Transverse colon (tissue), 3 donors: Measurements from ENCODE around the gene AKAP5.

Experiments
- POLR2A ChIP-seq: fragments of 450-650 bp; IDR thresholded peaks from one replicate; pipeline ENCODE4 v1.6.1; 2016; ENCODE audit warnings: antibody characterized with exemption, mild to moderate bottlenecking, moderate library complexity
- TF ChIP-seq, protein P1 (sequence below), 5 experiments: fragments of 200-600 bp in 3 of 5; fragments of 450-650 bp in 2 of 5; sonication (generic) in 3 of 5; IDR thresholded peaks; 1 replicate in 2 of 5; 2 replicates in 3 of 5; pipeline ENCODE4 v1.5.1; 2016 to 2017; ENCODE audit warnings: antibody characterized with exemption in 5 of 5, inconsistent platforms in 3 of 5, mild to moderate bottlenecking in 2 of 5, moderate library complexity in 1 of 5

DNA sequence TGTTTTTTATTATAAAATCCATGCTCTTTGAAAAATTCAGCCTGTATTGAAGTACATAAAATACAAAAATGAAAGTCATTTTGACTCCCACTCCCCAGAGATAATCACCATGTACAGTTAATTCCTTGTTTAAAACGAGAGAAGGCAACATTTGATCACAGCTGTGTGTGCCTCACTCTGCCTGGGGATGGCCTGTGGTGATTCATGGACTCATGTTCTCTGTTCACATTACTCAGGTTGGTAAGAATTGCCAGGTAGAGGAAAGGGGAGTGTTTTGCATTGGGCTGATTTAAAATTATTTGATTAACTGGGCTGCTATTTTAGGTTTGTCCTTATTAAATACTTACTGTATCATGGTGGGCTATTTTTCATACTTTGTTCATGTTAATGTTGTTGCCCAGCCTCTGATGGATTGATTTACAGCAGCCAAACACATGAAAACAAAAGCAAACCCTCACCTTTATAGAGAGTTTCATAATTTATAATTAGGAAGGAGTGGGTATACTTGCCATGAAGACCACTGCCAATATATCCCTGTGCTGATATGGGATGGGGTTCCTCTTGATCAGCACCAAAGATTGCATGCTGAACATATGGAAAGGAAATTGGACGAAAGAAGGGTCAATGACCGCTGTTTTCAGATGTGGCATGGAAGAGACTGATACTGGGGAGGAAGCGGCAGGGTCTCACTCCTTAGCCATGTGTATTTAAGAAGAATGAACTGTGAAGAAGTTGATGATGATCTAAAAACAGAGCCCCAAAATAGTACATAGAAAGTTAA lies 42.3 kb downstream of the AKAP5 start:
- TF ChIP-seq, protein P1, sequence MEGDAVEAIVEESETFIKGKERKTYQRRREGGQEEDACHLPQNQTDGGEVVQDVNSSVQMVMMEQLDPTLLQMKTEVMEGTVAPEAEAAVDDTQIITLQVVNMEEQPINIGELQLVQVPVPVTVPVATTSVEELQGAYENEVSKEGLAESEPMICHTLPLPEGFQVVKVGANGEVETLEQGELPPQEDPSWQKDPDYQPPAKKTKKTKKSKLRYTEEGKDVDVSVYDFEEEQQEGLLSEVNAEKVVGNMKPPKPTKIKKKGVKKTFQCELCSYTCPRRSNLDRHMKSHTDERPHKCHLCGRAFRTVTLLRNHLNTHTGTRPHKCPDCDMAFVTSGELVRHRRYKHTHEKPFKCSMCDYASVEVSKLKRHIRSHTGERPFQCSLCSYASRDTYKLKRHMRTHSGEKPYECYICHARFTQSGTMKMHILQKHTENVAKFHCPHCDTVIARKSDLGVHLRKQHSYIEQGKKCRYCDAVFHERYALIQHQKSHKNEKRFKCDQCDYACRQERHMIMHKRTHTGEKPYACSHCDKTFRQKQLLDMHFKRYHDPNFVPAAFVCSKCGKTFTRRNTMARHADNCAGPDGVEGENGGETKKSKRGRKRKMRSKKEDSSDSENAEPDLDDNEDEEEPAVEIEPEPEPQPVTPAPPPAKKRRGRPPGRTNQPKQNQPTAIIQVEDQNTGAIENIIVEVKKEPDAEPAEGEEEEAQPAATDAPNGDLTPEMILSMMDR (IDR thresholded peaks at IDR 0.05) = no peak
- TF ChIP-seq POLR2A = no peak
